Endothelial cell of umbilical vein (primary cell): Measurements from ENCODE around the gene FLT3. TPM values are rescaled to one million over a fixed set of nuclear protein-coding genes. Genes with fewer than 3 reads are reported as not detected.

ENCODE experiments used
- BruUV-seq: library from RNA; stranded (reverse); fragments of 400-500 nt; replicated peaks from 2 replicates; lab custom pipeline; 2021; lab: Mats Ljungman, UMichigan
- CTCF ChIA-PET: fragments of 300-600, 350-600 bp; sonication (Branson Sonifier 250); formaldehyde crosslinking; loops from one replicate; lab custom pipeline; 2021; ENCODE audit warnings: antibody characterized with exemption, inconsistent platforms; lab: Charles Lee
- POLR2A ChIA-PET: fragments of 300-600, 350-600 bp; sonication (Branson Sonifier 250); formaldehyde crosslinking; loops from one replicate; lab custom pipeline; 2021; ENCODE audit warnings: antibody characterized with exemption, inconsistent platforms; lab: Charles Lee
- DNase-seq: peaks from one replicate; pipeline ENCODE4 v3.0.0-alpha.2; 2011; ENCODE audit warnings: low read depth, low spot score
- FAIRE-seq: peaks from 2 replicates; lab custom pipeline; 2011; peaks lifted over from hg19 to GRCh38; lab: Jason Lieb, UNC
- H2AFZ ChIP-seq: 2 replicates; pipeline ENCODE4 v1.6.0; 2012; ENCODE audit warnings: low read depth, low read length, control low read depth, inconsistent platforms
- H3K27ac ChIP-seq: 2 replicates; pipeline ENCODE4 v1.5.1; 2011; ENCODE audit warnings: low read depth, mild to moderate bottlenecking, control low read depth, low read length, moderate library complexity; ENCODE audit not compliant: insufficient read depth
- H3K27me3 ChIP-seq, 2 experiments: 2 replicates each; pipeline versions ENCODE4 v1.6.0 to v1.6.1; 2011; ENCODE audit warnings: low read length in 2 of 2, mixed read lengths in 1 of 2; ENCODE audit not compliant: control insufficient read depth in 2 of 2, insufficient read depth in 2 of 2
- H3K36me3 ChIP-seq, 2 experiments: 2 replicates in 1 of 2; 3 replicates in 1 of 2; pipeline ENCODE4 v1.5.1; 2011; ENCODE audit warnings: low read length in 2 of 2, mild to moderate bottlenecking in 1 of 2, moderate library complexity in 1 of 2; ENCODE audit not compliant: control insufficient read depth in 2 of 2, insufficient read depth in 2 of 2; ENCODE audit errors: extremely low read depth in 1 of 2
- H3K4me1 ChIP-seq: 3 replicates; pipeline ENCODE4 v1.5.1; 2011; ENCODE audit warnings: mild to moderate bottlenecking, low read length; ENCODE audit not compliant: control insufficient read depth, insufficient read depth; ENCODE audit errors: extremely low read depth
- H3K4me2 ChIP-seq: 2 replicates; pipeline ENCODE4 v1.6.1; 2011; ENCODE audit warnings: low read length, control low read depth, mixed read lengths; ENCODE audit not compliant: insufficient read depth
- H3K4me3 ChIP-seq, 3 experiments: fragments of 200-600 bp in 1 of 3; sonication (generic), shearing (Covaris generic) in 1 of 3; replicated peaks in 1 of 3; 2 replicates each; pipeline ENCODE4 v1.5.1; 2011 to 2016; ENCODE audit warnings: control low read depth in 3 of 3, low read length in 3 of 3, mild to moderate bottlenecking in 2 of 3, inconsistent platforms in 1 of 3, low read depth in 1 of 3, moderate library complexity in 1 of 3; ENCODE audit not compliant: insufficient read depth in 1 of 3
- H3K79me2 ChIP-seq: 2 replicates; pipeline ENCODE4 v1.6.0; 2012; ENCODE audit warnings: low read length, inconsistent platforms; ENCODE audit not compliant: control insufficient read depth, insufficient read depth
- H3K9ac ChIP-seq: replicated peaks from 2 replicates; pipeline ENCODE3; 2011; ENCODE audit warnings: low read length, control low read depth; ENCODE audit not compliant: insufficient read depth; ENCODE audit errors: extremely low read depth
- H3K9me1 ChIP-seq: replicated peaks from 3 replicates; pipeline ENCODE4 v1.6.0; 2011; ENCODE audit warnings: mild to moderate bottlenecking, low read length; ENCODE audit not compliant: control insufficient read depth, insufficient read depth; ENCODE audit errors: extremely low read depth
- H3K9me3 ChIP-seq: replicated peaks from 2 replicates; pipeline ENCODE4 v1.5.1; 2012; ENCODE audit warnings: low read length, inconsistent platforms; ENCODE audit not compliant: control insufficient read depth, insufficient read depth
- H4K20me1 ChIP-seq: replicated peaks from 2 replicates; pipeline ENCODE3; 2011; ENCODE audit warnings: mild to moderate bottlenecking, low read length; ENCODE audit not compliant: control insufficient read depth, insufficient read depth; ENCODE audit errors: extremely low read depth
- EZH2 ChIP-seq: IDR thresholded peaks from 2 replicates; pipeline ENCODE4 v1.6.1; 2012; ENCODE audit warnings: borderline replicate concordance, low read depth, mild to moderate bottlenecking, moderate library complexity, low read length, inconsistent platforms; ENCODE audit not compliant: severe bottlenecking
- FOS ChIP-seq: IDR thresholded peaks from 2 replicates; pipeline ENCODE4 v1.6.1; 2011; ENCODE audit warnings: mild to moderate bottlenecking, low read length, moderate library complexity, borderline replicate concordance; ENCODE audit not compliant: insufficient read depth
- GATA2 ChIP-seq: IDR thresholded peaks from 2 replicates; pipeline ENCODE4 v1.7.0; 2011; ENCODE audit warnings: low read depth, mild to moderate bottlenecking, moderate library complexity, mixed read lengths, low read length; ENCODE audit not compliant: insufficient read length, insufficient read depth
- JUN ChIP-seq: IDR thresholded peaks from 2 replicates; pipeline ENCODE4 v1.6.1; 2011; ENCODE audit warnings: borderline replicate concordance, low read depth; ENCODE audit not compliant: insufficient read length, insufficient read depth
- MYC ChIP-seq: IDR thresholded peaks from one replicate; pipeline ENCODE4 v1.6.1; 2011; ENCODE audit warnings: mild to moderate bottlenecking, low read depth, low read length
- POLR2A ChIP-seq: IDR thresholded peaks from 2 replicates; pipeline ENCODE4 v1.6.1; 2012; ENCODE audit warnings: low read depth, mild to moderate bottlenecking, control low read depth, low read length
- POLR2AphosphoS5 ChIP-seq: IDR thresholded peaks from 2 replicates; pipeline ENCODE4 v1.6.1; 2012; ENCODE audit warnings: low read depth, mild to moderate bottlenecking, control low read depth, low read length, moderate library complexity; ENCODE audit not compliant: insufficient read depth
- dilution Hi-C: fragments of 300-500 bp; cut with MboI; formaldehyde crosslinking; loops from one replicate; pipeline ENCODE4 v1.15.0; 2019; ENCODE audit warnings: low sequenced_read_pairs; ENCODE audit not compliant: extremely low pct_ligation_motif_present
- intact Hi-C: fragments of 100-400 bp; cut with micrococcal nuclease; formaldehyde crosslinking; loops from one replicate; pipeline ENCODE4 v1.10.0; 2022
- polyA plus RNA-seq, 4 experiments: library from polyadenylated mRNA; depleted of rRNA in 3 of 4; stranded (reverse) in 3 of 4; unstranded in 1 of 4; fragments of >200 nt; gene quantifications; 2 replicates each; pipeline versions ENCODE4 v1.2.1 to v1.2.3, GENCODE V29; 2011 to 2012; ENCODE audit warnings: missing spikeins in 1 of 4
- total RNA-seq: library from RNA; stranded (reverse); gene quantifications from 2 replicates; pipeline ENCODE4 v1.2.3, GENCODE V29; 2021
- TF ChIP-seq, protein P1 (sequence below): IDR thresholded peaks from 2 replicates; pipeline ENCODE4 v1.6.1; 2011; ENCODE audit not compliant: insufficient read depth, insufficient read length
- TF ChIP-seq, protein P2 (sequence below), 2 donors: IDR thresholded peaks; 1 replicate in 1 of 2; 2 replicates in 1 of 2; pipeline ENCODE4 v1.5.1; 2011; ENCODE audit warnings: low read length in 2 of 2, mild to moderate bottlenecking in 2 of 2, moderate library complexity in 2 of 2, control low read depth in 1 of 2, inconsistent platforms in 1 of 2, low read depth in 1 of 2; ENCODE audit not compliant: insufficient read depth in 1 of 2; ENCODE audit errors: extremely low read depth in 1 of 2

The FLT3 gene
- total and polyA plus RNA-seq, 2 donors (not counting 3 experiments of a cell fraction or from before 2014, with no cell fraction given), result 0.03 TPM; not detected in 1

DNA sequence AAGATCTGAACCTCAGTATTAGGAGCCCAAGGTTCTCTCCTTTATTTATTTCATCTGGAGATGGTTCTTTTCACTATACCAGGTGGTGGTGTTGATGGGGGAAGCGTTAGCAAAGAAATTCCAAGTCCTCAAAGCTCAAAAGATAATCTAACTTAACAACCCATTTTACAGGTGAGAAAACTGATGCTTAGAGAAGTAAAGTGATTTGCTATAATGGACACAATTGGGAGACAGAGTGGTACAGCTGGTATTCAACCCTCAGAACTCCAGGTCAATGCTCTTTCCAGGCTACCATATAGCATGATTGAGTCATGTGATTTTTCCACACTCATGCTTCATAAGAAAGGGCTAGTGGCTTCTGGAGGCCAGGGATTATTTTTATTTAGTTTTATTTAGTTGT lies 86.9 kb downstream of the FLT3 start:
- H3K79me2 ChIP-seq, result no peaks in the 10 kb centered on the region
- no peak for TF ChIP-seq POLR2A
- no peak for TF ChIP-seq FOS
- TF ChIP-seq, protein P1, sequence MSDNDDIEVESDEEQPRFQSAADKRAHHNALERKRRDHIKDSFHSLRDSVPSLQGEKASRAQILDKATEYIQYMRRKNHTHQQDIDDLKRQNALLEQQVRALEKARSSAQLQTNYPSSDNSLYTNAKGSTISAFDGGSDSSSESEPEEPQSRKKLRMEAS, result no peak
- TF ChIP-seq EZH2, result no peak
- no peak for TF ChIP-seq JUN
- TF ChIP-seq GATA2, result no peak
- TF ChIP-seq, protein P2, sequence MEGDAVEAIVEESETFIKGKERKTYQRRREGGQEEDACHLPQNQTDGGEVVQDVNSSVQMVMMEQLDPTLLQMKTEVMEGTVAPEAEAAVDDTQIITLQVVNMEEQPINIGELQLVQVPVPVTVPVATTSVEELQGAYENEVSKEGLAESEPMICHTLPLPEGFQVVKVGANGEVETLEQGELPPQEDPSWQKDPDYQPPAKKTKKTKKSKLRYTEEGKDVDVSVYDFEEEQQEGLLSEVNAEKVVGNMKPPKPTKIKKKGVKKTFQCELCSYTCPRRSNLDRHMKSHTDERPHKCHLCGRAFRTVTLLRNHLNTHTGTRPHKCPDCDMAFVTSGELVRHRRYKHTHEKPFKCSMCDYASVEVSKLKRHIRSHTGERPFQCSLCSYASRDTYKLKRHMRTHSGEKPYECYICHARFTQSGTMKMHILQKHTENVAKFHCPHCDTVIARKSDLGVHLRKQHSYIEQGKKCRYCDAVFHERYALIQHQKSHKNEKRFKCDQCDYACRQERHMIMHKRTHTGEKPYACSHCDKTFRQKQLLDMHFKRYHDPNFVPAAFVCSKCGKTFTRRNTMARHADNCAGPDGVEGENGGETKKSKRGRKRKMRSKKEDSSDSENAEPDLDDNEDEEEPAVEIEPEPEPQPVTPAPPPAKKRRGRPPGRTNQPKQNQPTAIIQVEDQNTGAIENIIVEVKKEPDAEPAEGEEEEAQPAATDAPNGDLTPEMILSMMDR (IDR thresholded peaks at IDR 0.05; ENCODE audit: extremely low read depth in 1 of 2, insufficient read depth in 1 of 2, low read depth in 1 of 2, low read length in 2 of 2), result no peak
- TF ChIP-seq MYC, result no peak
- no peak for TF ChIP-seq POLR2AphosphoS5
- H3K9me3 ChIP-seq, result no peaks in the 10 kb centered on the region
- H3K4me3 ChIP-seq, result no peak overlapping the region
- H3K27ac ChIP-seq, result no peak overlapping the region
- no peak overlapping the region for H3K4me2 ChIP-seq
- BruUV-seq, result no TSS peak
- dilution Hi-C loops (no loop called here), intact Hi-C loops (no loop called here)
- FAIRE-seq (no peak), DNase-seq (no peak)
- no peaks in the 10 kb centered on the region for H3K27me3 ChIP-seq
- POLR2A ChIA-PET, result no interaction called here
- no peaks in the 10 kb centered on the region for H3K36me3 ChIP-seq
- no peak overlapping the region for H3K9ac ChIP-seq
- H3K9me1 ChIP-seq, result no peaks in the 10 kb centered on the region
- no peak overlapping the region for H2AFZ ChIP-seq
- no peaks in the 10 kb centered on the region for H4K20me1 ChIP-seq
- CTCF ChIA-PET, result no interaction called here
- H3K4me1 ChIP-seq, result no peaks in the 10 kb centered on the region
